Activated CD8-positive, alpha-beta T cell treated with anti-CD3 and anti-CD28 coated beads for 36 hours (primary cell): ENCODE data around the gene SPIRE2. TPM values are rescaled to one million over a fixed set of nuclear protein-coding genes. Genes with fewer than 3 reads are reported as not detected.
"Not testable (repeated sequence)": the region's sequence is repeated elsewhere in the genome, so short reads cannot be mapped to it uniquely, and the experiment has no call there.

Experiments
- ATAC-seq: fragments of 200-7000 bp; cut with Tn5 transposase; one replicate; pipeline ENCODE4 v1.10.0; 2021; ENCODE audit warnings: mild to moderate bottlenecking, moderate library complexity
- CTCF ChIA-PET: fragments of 350-600 bp; sonication (Branson Sonifier 250); formaldehyde crosslinking; loops from one replicate; lab custom pipeline; 2021; ENCODE audit warnings: antibody characterized with exemption; lab: Charles Lee
- POLR2A ChIA-PET: fragments of 350-600 bp; sonication (Branson Sonifier 250); formaldehyde crosslinking; loops from one replicate; lab custom pipeline; 2021; ENCODE audit warnings: antibody characterized with exemption; lab: Charles Lee
- DNase-seq: peaks from one replicate; pipeline ENCODE4 v3.0.0-alpha.2; 2020
- H3K27ac Mint-ChIP-seq: one replicate; pipeline ENCODE4 v1.8.0; 2021; ENCODE audit warnings: mild to moderate bottlenecking, mixed read lengths
- H3K27me3 Mint-ChIP-seq: one replicate; pipeline ENCODE4 v1.8.0; 2021; ENCODE audit warnings: mixed read lengths
- H3K36me3 Mint-ChIP-seq: one replicate; pipeline ENCODE4 v1.8.0; 2021; ENCODE audit warnings: low read depth, mixed read lengths
- H3K4me1 Mint-ChIP-seq: one replicate; pipeline ENCODE4 v1.8.0; 2021; ENCODE audit warnings: low read depth, mixed read lengths
- H3K4me3 Mint-ChIP-seq: one replicate; pipeline ENCODE4 v1.8.0; 2021; ENCODE audit warnings: mild to moderate bottlenecking, moderate library complexity, mixed read lengths
- H3K9me3 Mint-ChIP-seq: one replicate; pipeline ENCODE4 v1.8.0; 2021; ENCODE audit warnings: mixed read lengths
- CTCF ChIP-seq: fragments of 200-600 bp; IDR thresholded peaks from one replicate; pipeline ENCODE4 v1.8.0; 2022; ENCODE audit warnings: antibody characterized with exemption, mild to moderate bottlenecking
- intact Hi-C: fragments of 100-400 bp; cut with micrococcal nuclease; formaldehyde crosslinking; loops from one replicate; pipeline ENCODE4 v1.10.0; 2022
- total RNA-seq, 2 experiments: library from RNA; stranded (reverse); gene quantifications; one replicate each; pipeline ENCODE4 v1.2.3, GENCODE V29; 2021

Gene SPIRE2
- total RNA-seq, 2 experiments from 2014 or later, result 0.27 to 0.29 TPM

GRCh38 chr16:89791278-89791995, 36.8 kb upstream of the SPIRE2 start:
- DNase-seq (no peak), ATAC-seq (no peak)
- no peak overlapping the region for H3K4me3 Mint-ChIP-seq
- no peaks in the 10 kb centered on the region for H3K27me3 Mint-ChIP-seq
- intact Hi-C loops, result loop anchor here (10.0 kb wide), 1 partner anchor 87 kb away; the partner anchor contains the start of gene SPATA2L
- TF ChIP-seq CTCF, result no peak
- H3K27ac Mint-ChIP-seq, result no peak overlapping the region
- H3K36me3 Mint-ChIP-seq, result peaks cover 59% of the 10 kb centered on the region
- ChIA-PET CTCF (interaction anchor here (1.1 to 4.2 kb wide), 5 partner anchors 69 to 119 kb away, joined by 3 to 58 read pairs (median 5); no protein-coding TSS in a partner anchor), POLR2A (interaction anchor here (0.6 to 1.2 kb wide), 6 partner anchors 11 to 483 kb away, joined by 3 to 4 read pairs (median 3); no protein-coding TSS in a partner anchor)
- peaks cover 12% of the 10 kb centered on the region for H3K4me1 Mint-ChIP-seq
- no peaks in the 10 kb centered on the region for H3K9me3 Mint-ChIP-seq

GRCh38 chr16:89793092-89793491, 35.2 kb upstream of the SPIRE2 start:
- intact Hi-C loops, result loop anchor here (10.0 kb wide), 1 partner anchor 88 kb away; the partner anchor contains the start of gene SPATA2L
- H3K36me3 Mint-ChIP-seq, result peaks cover 57% of the 10 kb centered on the region
- DNase-seq, result peak; percentile 72
- not testable (repeated sequence) for H3K4me1 Mint-ChIP-seq, ATAC-seq, H3K4me3 Mint-ChIP-seq, H3K9me3 Mint-ChIP-seq, H3K27ac Mint-ChIP-seq, H3K27me3 Mint-ChIP-seq
- ChIA-PET POLR2A (interaction anchor here (1.3 to 1.4 kb wide), 2 partner anchors 23 to 25 kb away, joined by 3 to 4 read pairs; partner anchors contain the start of gene FANCA), CTCF (interaction anchor here (0.7 to 4.2 kb wide), 16 partner anchors 9 to 115 kb away, joined by 3 to 58 read pairs (median 4); partner anchors contain the start of gene TCF25)
- peak; percentile 70 for TF ChIP-seq CTCF

- peaks cover 6% of the 10 kb centered on the region for H3K4me1 Mint-ChIP-seq
- ChIA-PET CTCF (interaction anchor here (0.8 to 4.2 kb wide), 14 partner anchors 8 to 94 kb away, joined by 3 to 58 read pairs (median 3); no protein-coding TSS in a partner anchor), POLR2A (interaction anchor here (0.8 to 0.9 kb wide), 2 partner anchors 15 to 33 kb away, joined by 3 to 5 read pairs; no protein-coding TSS in a partner anchor)
- no peaks in the 10 kb centered on the region for H3K27me3 Mint-ChIP-seq
- TF ChIP-seq CTCF, result no peak
- DNase-seq (no peak), ATAC-seq (no peak)
- intact Hi-C loops, result loop anchor here (10.0 kb wide), 1 partner anchor 89 kb away; the partner anchor contains the start of gene SPATA2L
- no peak overlapping the region for H3K27ac Mint-ChIP-seq
- H3K9me3 Mint-ChIP-seq, result no peaks in the 10 kb centered on the region
- no peak overlapping the region for H3K4me3 Mint-ChIP-seq
- H3K36me3 Mint-ChIP-seq, result peaks cover 63% of the 10 kb centered on the region
Measured at GRCh38 chr16:89793955-89794354, 34.3 kb upstream of the SPIRE2 start.

- no peaks in the 10 kb centered on the region for H3K27me3 Mint-ChIP-seq
- H3K36me3 Mint-ChIP-seq, result peaks cover 67% of the 10 kb centered on the region
- H3K27ac Mint-ChIP-seq, result no peak overlapping the region
- CTCF ChIA-PET, result no interaction called here
- no peak for TF ChIP-seq CTCF
- POLR2A ChIA-PET, result interaction anchor here (1.0 kb wide), 1 partner anchor 64 kb away, joined by 3 read pairs; no protein-coding TSS in a partner anchor
- no peak overlapping the region for H3K4me3 Mint-ChIP-seq
- H3K4me1 Mint-ChIP-seq, result peaks cover 6% of the 10 kb centered on the region
- intact Hi-C loops, result loop anchor here (10.0 kb wide), 1 partner anchor 91 kb away; the partner anchor contains the start of gene SPATA2L
- H3K9me3 Mint-ChIP-seq, result no peaks in the 10 kb centered on the region
- DNase-seq, result no peak
- ATAC-seq, result no peak
Measured at GRCh38 chr16:89795676-89796075, 32.6 kb upstream of the SPIRE2 start.
